ENCODE measurements around the gene FRYL.

The FRYL gene

DNA sequence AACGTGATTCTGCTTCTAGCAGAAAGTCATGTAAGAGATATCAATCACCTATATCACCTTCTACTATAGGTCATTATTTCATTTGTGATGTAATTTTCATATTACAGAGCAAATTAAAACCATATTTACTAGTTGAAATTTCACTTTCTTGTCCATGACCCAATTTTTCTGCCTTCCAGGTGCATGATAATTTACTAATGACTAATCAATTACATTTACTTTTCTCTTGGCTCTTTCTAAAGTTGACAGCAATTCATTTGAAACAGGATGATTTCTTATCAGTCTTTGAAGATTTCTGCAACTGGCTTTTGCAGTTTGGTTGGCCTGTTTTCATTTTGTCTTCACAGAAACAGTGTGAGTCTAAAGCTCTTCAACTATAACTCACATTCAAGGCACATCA is 208.6 kb downstream of the FRYL start:
- Histone ChIP-seq H3K36me3 (ENCODE audit: control insufficient read depth, insufficient read depth, low read length) (peaks cover 4% of the 10 kb centered on the region), H3K4me3 (replicated peaks; ENCODE audit: low read depth, low read length) (no peak overlapping the region), H3K27me3 (replicated peaks; ENCODE audit: control insufficient read depth, insufficient read depth, low read length) (no peaks in the 10 kb centered on the region)
- no peak for DNase-seq (ENCODE audit: extremely low read depth, insufficient read length)
- TF ChIP-seq, protein P1, sequence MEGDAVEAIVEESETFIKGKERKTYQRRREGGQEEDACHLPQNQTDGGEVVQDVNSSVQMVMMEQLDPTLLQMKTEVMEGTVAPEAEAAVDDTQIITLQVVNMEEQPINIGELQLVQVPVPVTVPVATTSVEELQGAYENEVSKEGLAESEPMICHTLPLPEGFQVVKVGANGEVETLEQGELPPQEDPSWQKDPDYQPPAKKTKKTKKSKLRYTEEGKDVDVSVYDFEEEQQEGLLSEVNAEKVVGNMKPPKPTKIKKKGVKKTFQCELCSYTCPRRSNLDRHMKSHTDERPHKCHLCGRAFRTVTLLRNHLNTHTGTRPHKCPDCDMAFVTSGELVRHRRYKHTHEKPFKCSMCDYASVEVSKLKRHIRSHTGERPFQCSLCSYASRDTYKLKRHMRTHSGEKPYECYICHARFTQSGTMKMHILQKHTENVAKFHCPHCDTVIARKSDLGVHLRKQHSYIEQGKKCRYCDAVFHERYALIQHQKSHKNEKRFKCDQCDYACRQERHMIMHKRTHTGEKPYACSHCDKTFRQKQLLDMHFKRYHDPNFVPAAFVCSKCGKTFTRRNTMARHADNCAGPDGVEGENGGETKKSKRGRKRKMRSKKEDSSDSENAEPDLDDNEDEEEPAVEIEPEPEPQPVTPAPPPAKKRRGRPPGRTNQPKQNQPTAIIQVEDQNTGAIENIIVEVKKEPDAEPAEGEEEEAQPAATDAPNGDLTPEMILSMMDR (IDR thresholded peaks at IDR 0.05; ENCODE audit: insufficient read depth, low read length, poor library complexity, severe bottlenecking), result no peak

DNA sequence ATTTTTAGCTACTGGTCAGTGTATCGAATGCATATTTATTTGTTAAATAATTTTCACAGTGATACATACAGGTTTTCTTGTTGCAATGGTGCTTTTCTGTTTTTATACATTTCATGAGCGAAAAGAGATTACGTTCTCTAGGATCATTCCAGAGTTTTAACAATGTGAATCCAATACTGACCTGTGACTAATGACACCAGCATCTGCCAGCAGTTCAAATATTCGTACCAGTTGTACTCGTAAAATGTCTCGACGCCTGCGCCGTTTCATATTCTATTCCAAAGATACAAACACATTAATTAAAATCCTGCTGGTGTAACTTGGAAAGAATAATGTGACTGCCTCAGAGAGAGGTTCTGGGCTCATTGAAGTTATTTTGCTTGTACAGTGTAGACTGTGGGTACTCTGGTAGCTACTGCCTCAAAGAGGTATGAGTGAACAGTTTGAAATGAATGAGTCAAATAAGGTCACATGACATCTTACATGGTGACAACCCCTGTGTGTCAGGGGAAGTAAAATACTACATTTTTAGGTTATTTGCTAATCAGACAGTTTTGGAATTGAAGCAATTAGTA is 209.3 kb downstream of the FRYL start:
- TF ChIP-seq, protein P1 (IDR thresholded peaks at IDR 0.05; ENCODE audit: insufficient read depth, low read length, poor library complexity, severe bottlenecking), result no peak
- Histone ChIP-seq H3K4me3 (replicated peaks; ENCODE audit: low read depth, low read length) (no peak overlapping the region), H3K36me3 (ENCODE audit: control insufficient read depth, insufficient read depth, low read length) (peaks cover 4% of the 10 kb centered on the region), H3K27me3 (replicated peaks; ENCODE audit: control insufficient read depth, insufficient read depth, low read length) (no peaks in the 10 kb centered on the region)
- no peak for DNase-seq (ENCODE audit: extremely low read depth, insufficient read length)

DNA sequence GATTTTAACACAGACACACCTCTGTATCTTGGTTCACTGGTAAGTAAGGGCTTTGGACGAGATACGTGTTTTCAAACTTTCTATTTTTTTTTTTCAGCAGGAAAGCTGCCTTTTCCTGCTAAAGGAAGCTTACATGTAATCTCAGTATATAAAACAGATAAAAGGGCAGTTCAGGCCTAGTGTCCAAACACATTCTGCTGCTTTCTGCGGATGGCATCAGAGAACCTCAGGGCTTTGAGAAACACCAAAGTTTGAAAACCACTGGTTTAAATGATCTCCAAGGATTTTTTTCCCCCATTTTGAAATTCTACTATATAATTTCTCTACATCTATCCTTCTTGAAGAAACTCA is 214.1 kb downstream of the FRYL start:
- no peak for DNase-seq (ENCODE audit: extremely low read depth, insufficient read length)
- H3K4me3 ChIP-seq (replicated peaks; ENCODE audit: low read depth, low read length), result no peak overlapping the region
- H3K36me3 ChIP-seq (ENCODE audit: control insufficient read depth, insufficient read depth, low read length), result peaks cover 3% of the 10 kb centered on the region
- TF ChIP-seq, protein P1 (IDR thresholded peaks at IDR 0.05; ENCODE audit: insufficient read depth, low read length, poor library complexity, severe bottlenecking), result no peak
- no peaks in the 10 kb centered on the region for H3K27me3 ChIP-seq (replicated peaks; ENCODE audit: control insufficient read depth, insufficient read depth, low read length)

DNA sequence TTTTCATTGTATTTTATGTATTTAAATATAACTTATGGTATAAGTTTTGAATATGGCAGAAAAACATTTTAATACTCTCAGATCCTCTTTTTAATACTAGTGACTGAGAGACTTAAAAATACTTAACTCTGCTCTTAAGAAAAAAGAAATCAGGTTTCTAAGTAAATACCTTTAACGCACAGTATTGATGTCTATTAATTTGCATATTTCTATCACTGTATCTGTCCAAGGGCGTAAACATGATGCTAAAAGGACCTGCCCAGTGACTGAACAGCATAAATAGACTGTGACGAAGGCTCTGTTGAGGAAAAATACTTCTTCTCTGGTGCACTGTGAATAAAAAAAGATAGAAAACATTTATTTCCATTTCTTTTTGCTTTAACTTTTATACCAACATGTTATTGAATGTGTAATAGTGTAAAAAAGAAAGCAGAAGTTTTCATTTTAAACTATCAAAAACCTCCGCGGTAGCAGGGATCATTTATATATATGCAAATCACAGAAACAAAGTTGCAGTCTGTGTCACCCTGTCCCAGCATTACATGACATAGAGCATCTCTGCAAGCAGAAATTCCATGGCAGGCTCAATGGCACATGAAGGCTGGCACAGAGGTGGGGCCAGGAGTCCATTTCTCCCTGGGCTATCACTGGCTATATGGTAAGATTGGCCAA is 214.6 kb downstream of the FRYL start:
- TF ChIP-seq, protein P1 (IDR thresholded peaks at IDR 0.05; ENCODE audit: insufficient read depth, low read length, poor library complexity, severe bottlenecking), result no peak
- Histone ChIP-seq H3K27me3 (replicated peaks; ENCODE audit: control insufficient read depth, insufficient read depth, low read length) (no peaks in the 10 kb centered on the region), H3K4me3 (replicated peaks; ENCODE audit: low read depth, low read length) (no peak overlapping the region), H3K36me3 (ENCODE audit: control insufficient read depth, insufficient read depth, low read length) (peaks cover 5% of the 10 kb centered on the region)
- DNase-seq (ENCODE audit: extremely low read depth, insufficient read length), result no peak

DNA sequence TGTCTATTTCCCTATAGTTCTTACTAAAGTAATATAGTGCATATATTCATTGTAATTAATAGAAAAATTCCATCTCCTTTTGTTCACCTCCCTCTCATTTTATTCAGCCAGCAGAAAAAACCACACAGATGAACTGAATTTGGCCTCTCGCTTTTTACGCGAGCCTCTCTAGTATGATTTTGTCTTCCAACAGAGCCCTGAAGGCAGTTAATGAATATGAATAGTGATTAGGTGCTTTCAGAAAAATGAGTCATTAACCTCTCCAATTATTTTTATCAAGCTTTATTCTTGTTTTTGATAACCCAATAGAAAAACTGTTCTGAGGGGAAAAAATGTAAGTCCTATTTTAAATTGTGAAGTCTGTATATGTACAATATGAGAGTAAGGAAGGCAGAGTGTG is 215.9 kb downstream of the FRYL start:
- DNase-seq (ENCODE audit: extremely low read depth, insufficient read length), result no peak
- H3K36me3 ChIP-seq (ENCODE audit: control insufficient read depth, insufficient read depth, low read length), result peaks cover 8% of the 10 kb centered on the region

More for the DNA sequence above, 215.9 kb downstream of the FRYL start:
- Histone ChIP-seq H3K4me3 (replicated peaks; ENCODE audit: low read depth, low read length) (no peak overlapping the region), H3K27me3 (replicated peaks; ENCODE audit: control insufficient read depth, insufficient read depth, low read length) (no peaks in the 10 kb centered on the region)
- TF ChIP-seq, protein P1 (IDR thresholded peaks at IDR 0.05; ENCODE audit: insufficient read depth, low read length, poor library complexity, severe bottlenecking), result no peak

All from GM06990 (cell line).